GM23248 (cell line): ENCODE measurements around the gene LSP1.

Experiments used
- EZH2 ChIP-seq: fragments of 200-600 bp; sonication (generic); IDR thresholded peaks from 2 replicates; pipeline ENCODE4 v1.6.1; 2018; ENCODE audit warnings: antibody characterized with exemption, mild to moderate bottlenecking; ENCODE audit not compliant: insufficient read depth, poor library complexity, severe bottlenecking
- EZH2phosphoT487 ChIP-seq: fragments of 200-600 bp; sonication (generic); IDR thresholded peaks from 2 replicates; pipeline ENCODE4 v1.6.1; 2018; ENCODE audit warnings: antibody characterized with exemption, moderate library complexity, mild to moderate bottlenecking, low read depth; ENCODE audit not compliant: insufficient read depth

- TF ChIP-seq EZH2 = no peak
- no peak for TF ChIP-seq EZH2phosphoT487
These were observed 55.7 kb downstream of the LSP1 start for GRCh38 chr11:1908618-1909017.
